Measurements from ENCODE around the gene DNM3. TPM values are rescaled to one million over a fixed set of nuclear protein-coding genes. Genes with fewer than 3 reads are reported as not detected.

Gene DNM3
- polyA plus RNA-seq, 1 of the 3 experiments (the other 2 are of a cell fraction): 0.43 TPM

GRCh38 chr1:172350856-172351255, 509.6 kb downstream of the DNM3 start:
- peaks cover 21 to 37% of the 10 kb centered on the region in 2 experiments; a peak in 3 of 4 replicates for H3K4me1 ChIP-seq (ENCODE audit: control insufficient read depth in 1 of 2, insufficient read depth in 2 of 2, low read depth in 1 of 2, low read length in 1 of 2)
- no peak overlapping the region for H3K9ac ChIP-seq
- ChIA-PET CTCF (no interaction called here), POLR2A (no interaction called here)
- H3K27me3 ChIP-seq (ENCODE audit: insufficient read depth): no peaks in the 10 kb centered on the region
- TF ChIP-seq TEAD4 (IDR thresholded peaks at IDR 0.05; ENCODE audit: borderline replicate concordance, insufficient read depth) (no peak), REST (IDR thresholded peaks at IDR 0.05; ENCODE audit: low read depth, low read length) (no peak)
- no peaks in the 10 kb centered on the region for H4K20me1 ChIP-seq (ENCODE audit: insufficient read depth)
- H3F3A ChIP-seq (replicated peaks; ENCODE audit: insufficient read depth): peaks cover 9% of the 10 kb centered on the region
- peaks cover 13% of the 10 kb centered on the region; the same call in 1 of the 2 replicates for H3K9me3 ChIP-seq
- H2AFZ ChIP-seq (ENCODE audit: low read depth): no peak overlapping the region
- H3K9me2 ChIP-seq: no peaks in the 10 kb centered on the region
- DNase-seq: no peak
- H3K27ac ChIP-seq (ENCODE audit: low read depth in 2 of 2, low read length in 1 of 2): peak overlapping the region; percentile 15 to 91
- H3K4me2 ChIP-seq: no peak overlapping the region
- no peak overlapping the region for H3K4me3 ChIP-seq (ENCODE audit: low read depth in 2 of 2, low read length in 1 of 2)
- no peaks in the 10 kb centered on the region for H3K79me2 ChIP-seq (ENCODE audit: insufficient read depth)
- H3K36me3 ChIP-seq (replicated peaks in 1 of 2; ENCODE audit: control insufficient read depth in 1 of 2, insufficient read depth in 2 of 2, low read length in 1 of 2): no peaks in the 10 kb centered on the region

GRCh38 chr1:172351346-172351745, 510.0 kb downstream of the DNM3 start:
- H4K20me1 ChIP-seq (ENCODE audit: insufficient read depth): no peaks in the 10 kb centered on the region
- H3K27ac ChIP-seq (ENCODE audit: low read depth in 2 of 2, low read length in 1 of 2): peak overlapping the region; percentile 51 to 91
- no peak overlapping the region for H2AFZ ChIP-seq (ENCODE audit: low read depth)
- POLR2A ChIA-PET: no interaction called here
- peaks cover 9% of the 10 kb centered on the region for H3F3A ChIP-seq (replicated peaks; ENCODE audit: insufficient read depth)
- H3K9ac ChIP-seq: no peak overlapping the region
- H3K9me3 ChIP-seq: peaks cover 13% of the 10 kb centered on the region; the same call in 1 of the 2 replicates
- CTCF ChIA-PET: interaction anchor here (0.7 to 1.0 kb wide), 2 partner anchors 43 to 54 kb away, joined by 3 to 4 read pairs; no protein-coding TSS in a partner anchor
- peak overlapping the region; percentile 7; the same call in 1 of the 2 replicates for H3K4me2 ChIP-seq
- no peak for TF ChIP-seq PBX3 (IDR thresholded peaks at IDR 0.05)
- TF ChIP-seq FOXM1 (IDR thresholded peaks at IDR 0.05; ENCODE audit: low read depth): no peak
- TF ChIP-seq RFX5 (IDR thresholded peaks at IDR 0.05; ENCODE audit: low read length): no peak
- TF ChIP-seq ELF1 (IDR thresholded peaks at IDR 0.05): no peak
- TF ChIP-seq SMC3 (IDR thresholded peaks at IDR 0.05; ENCODE audit: low read depth, low read length): no peak
- no peak for TF ChIP-seq MAX (IDR thresholded peaks at IDR 0.05; ENCODE audit: low read depth)
- no peak for TF ChIP-seq USF1 (IDR thresholded peaks at IDR 0.05; ENCODE audit: borderline replicate concordance, low read depth)
- no peak for TF ChIP-seq TAF1 (IDR thresholded peaks at IDR 0.05; ENCODE audit: borderline replicate concordance, low read depth, low read length)
- no peak for TF ChIP-seq EP300 (IDR thresholded peaks at IDR 0.05; ENCODE audit: borderline replicate concordance in 1 of 2, low read depth in 1 of 2, low read length in 1 of 2)
- no peak for DNase-seq
- H3K27me3 ChIP-seq (ENCODE audit: insufficient read depth): no peaks in the 10 kb centered on the region
- no peaks in the 10 kb centered on the region for H3K36me3 ChIP-seq (replicated peaks in 1 of 2; ENCODE audit: control insufficient read depth in 1 of 2, insufficient read depth in 2 of 2, low read length in 1 of 2)
- H3K9me2 ChIP-seq: no peaks in the 10 kb centered on the region
- no peak overlapping the region for H3K4me3 ChIP-seq (ENCODE audit: low read depth in 2 of 2, low read length in 1 of 2)
- H3K4me1 ChIP-seq (ENCODE audit: control insufficient read depth in 1 of 2, insufficient read depth in 2 of 2, low read depth in 1 of 2, low read length in 1 of 2): peaks cover 26 to 40% of the 10 kb centered on the region in 2 experiments; a peak in 3 of 4 replicates
- no peaks in the 10 kb centered on the region for H3K79me2 ChIP-seq (ENCODE audit: insufficient read depth)
